ENCODE data around the gene UNC45B.

The UNC45B gene

DNA sequence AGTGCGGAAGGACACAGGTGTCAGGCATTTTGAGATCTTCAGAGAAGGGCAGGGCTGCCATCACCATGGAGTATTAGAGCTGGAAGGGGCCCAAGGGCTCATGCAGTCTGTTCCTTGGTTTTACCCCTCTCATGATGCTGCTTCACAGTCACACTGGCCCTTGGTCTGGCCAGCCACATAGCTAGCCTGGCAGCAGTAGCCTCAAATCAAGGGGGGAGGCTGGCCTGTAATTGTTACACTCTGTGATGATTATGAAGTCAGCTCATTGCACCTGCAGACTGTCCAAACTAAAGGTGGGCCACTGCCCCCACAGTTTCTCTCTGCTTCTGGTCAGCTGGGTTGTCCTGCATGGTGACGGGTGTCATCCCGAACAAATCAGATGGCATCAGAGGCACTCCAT is 26.3 kb upstream of the UNC45B start, which contains the start of gene FNDC8:
Gene FNDC8 (plus strand): TSS at position 301 of the 400 bp plus-strand sequence. CDS start 79 bp downstream, at position 380.
- Histone ChIP-seq H3K27me3 (ENCODE audit: control insufficient read depth in 1 of 2, insufficient read depth in 2 of 2, low read length in 2 of 2) (no peaks in the 10 kb centered on the region), H3K36me3 (ENCODE audit: control insufficient read depth in 1 of 2, insufficient read depth in 2 of 2, low read length in 2 of 2) (peaks cover 0 to 5% of the 10 kb centered on the region in 2 donors), H3K4me3 (ENCODE audit: low read depth in 1 of 2, low read length in 2 of 2) (no peak within 1 kb of the TSS), H3K9me3 (ENCODE audit: control insufficient read depth in 1 of 2, low read length in 2 of 2) (no peaks in the 10 kb centered on the region), H3K27ac (ENCODE audit: low read depth, low read length) (no peak within 1 kb of the TSS), H3K4me1 (ENCODE audit: control insufficient read depth in 1 of 2, insufficient read depth in 2 of 2, low read length in 2 of 2) (peaks cover 10 to 11% of the 10 kb centered on the region in 2 donors), H3K9ac (ENCODE audit: low read depth in 1 of 2, low read length in 2 of 2) (no peak within 1 kb of the TSS)

DNA sequence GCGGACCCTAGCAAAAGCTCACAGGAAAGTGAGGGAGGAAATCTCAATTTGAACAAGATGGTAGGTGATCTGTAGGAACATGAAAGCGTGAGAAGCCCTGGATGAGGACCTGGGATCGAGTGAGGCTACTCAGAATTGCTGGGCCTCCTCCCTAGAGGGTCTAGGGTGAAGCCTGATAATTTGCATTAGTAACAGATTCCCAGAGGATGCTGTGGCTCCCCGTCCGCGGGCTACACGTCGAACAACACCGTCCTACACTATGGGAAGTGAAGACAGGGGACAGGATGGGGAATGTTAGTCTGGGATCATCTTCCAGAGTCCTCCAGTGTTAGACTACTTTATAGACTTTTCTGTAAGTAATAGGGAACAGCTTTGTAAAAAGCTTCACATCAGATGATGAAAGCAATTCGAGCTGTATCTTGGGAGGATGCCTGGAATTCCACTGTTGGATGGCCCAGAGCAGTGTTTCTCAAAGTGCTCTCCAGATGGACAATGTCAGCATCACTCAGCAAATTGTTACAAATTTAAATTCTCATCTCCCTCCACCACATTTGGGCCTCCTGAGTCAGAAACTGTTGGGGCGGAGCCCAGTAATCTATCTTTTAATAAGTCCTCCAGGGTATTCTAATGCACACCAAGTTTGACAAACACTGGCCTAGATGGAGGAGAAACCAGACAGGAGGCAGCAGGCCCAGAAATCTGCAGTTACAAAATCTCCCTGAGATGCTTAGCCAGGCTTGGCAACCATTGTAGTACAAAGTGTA is 19.7 kb upstream of the UNC45B start:
- Histone ChIP-seq H3K4me3 (ENCODE audit: low read depth in 1 of 2, low read length in 2 of 2) (no peak overlapping the region), H3K9me3 (ENCODE audit: control insufficient read depth in 1 of 2, low read length in 2 of 2) (no peaks in the 10 kb centered on the region), H3K4me1 (ENCODE audit: control insufficient read depth in 1 of 2, insufficient read depth in 2 of 2, low read length in 2 of 2) (peaks cover 20 to 24% of the 10 kb centered on the region in 2 donors), H3K27ac (ENCODE audit: low read depth, low read length) (no peak overlapping the region), H3K27me3 (ENCODE audit: control insufficient read depth in 1 of 2, insufficient read depth in 2 of 2, low read length in 2 of 2) (no peaks in the 10 kb centered on the region), H3K9ac (ENCODE audit: low read depth in 1 of 2, low read length in 2 of 2) (no peak overlapping the region), H3K36me3 (ENCODE audit: control insufficient read depth in 1 of 2, insufficient read depth in 2 of 2, low read length in 2 of 2) (peaks cover 9 to 19% of the 10 kb centered on the region in 2 donors)

DNA sequence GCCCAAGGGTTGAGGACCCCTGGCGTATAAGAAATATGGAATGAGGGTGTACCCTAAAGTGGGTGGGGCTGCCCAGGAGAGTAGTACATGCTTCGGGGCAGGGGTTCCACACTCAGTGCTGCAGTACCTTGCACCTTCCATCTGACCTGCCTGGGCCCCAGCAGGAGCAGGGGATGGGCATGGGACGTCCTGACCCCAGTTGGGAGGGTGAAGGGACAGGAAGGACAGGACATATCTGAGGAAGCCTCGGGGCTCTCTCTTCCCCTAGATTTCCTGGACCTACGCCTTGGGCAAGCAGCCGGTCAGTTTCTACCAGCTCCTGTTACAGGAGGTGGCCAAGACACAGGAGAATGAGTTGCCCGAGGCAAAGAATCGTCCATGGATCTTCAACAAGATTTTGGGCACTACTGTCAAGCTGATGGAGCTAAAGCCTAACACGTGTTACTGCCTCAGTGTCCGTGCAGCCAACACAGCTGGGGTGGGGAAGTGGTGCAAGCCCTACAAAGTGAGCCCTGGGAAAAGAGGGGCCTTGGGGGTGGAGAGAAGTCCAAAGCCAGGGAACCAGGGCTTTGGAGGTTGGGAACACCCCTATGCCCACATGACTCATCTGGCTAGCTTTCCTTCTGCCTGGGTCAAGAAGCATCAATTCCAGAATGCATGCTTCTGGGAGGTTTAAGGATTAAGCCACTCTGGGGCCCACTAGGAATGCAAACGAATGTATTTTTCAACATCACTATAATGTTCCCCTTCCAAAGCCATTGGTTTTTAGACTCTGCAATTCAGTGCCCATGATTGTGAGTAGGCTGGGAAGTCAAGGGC is 18.3 kb upstream of the UNC45B start:
- Histone ChIP-seq H3K9ac (ENCODE audit: low read depth in 1 of 2, low read length in 2 of 2) (no peak overlapping the region), H3K4me3 (ENCODE audit: low read depth in 1 of 2, low read length in 2 of 2) (no peak overlapping the region), H3K36me3 (ENCODE audit: control insufficient read depth in 1 of 2, insufficient read depth in 2 of 2, low read length in 2 of 2) (peaks cover 14 to 34% of the 10 kb centered on the region in 2 donors), H3K27me3 (ENCODE audit: control insufficient read depth in 1 of 2, insufficient read depth in 2 of 2, low read length in 2 of 2) (no peaks in the 10 kb centered on the region), H3K27ac (ENCODE audit: low read depth, low read length) (no peak overlapping the region), H3K4me1 (ENCODE audit: control insufficient read depth in 1 of 2, insufficient read depth in 2 of 2, low read length in 2 of 2) (peaks cover 20 to 24% of the 10 kb centered on the region in 2 donors), H3K9me3 (ENCODE audit: control insufficient read depth in 1 of 2, low read length in 2 of 2) (no peaks in the 10 kb centered on the region)

DNA sequence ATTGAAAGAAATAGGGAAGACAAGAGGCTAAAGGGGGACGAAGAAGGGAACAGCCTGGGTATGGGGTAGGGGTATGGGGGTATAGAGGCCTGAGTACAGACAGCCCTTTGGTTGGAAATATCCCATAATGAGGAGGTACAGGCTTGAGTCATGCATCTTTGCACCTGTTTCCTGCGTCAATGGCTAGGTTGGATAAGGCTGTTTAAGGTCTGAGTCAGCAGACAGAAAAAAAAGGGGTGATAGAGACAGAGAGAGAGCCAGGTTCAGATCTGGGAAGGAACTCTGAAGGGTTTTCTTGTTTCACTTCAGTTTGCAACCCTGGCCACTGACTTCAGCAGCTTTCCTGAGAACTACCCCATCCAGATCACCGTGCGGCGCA is 17.7 kb upstream of the UNC45B start:
- Histone ChIP-seq H3K9me3 (ENCODE audit: control insufficient read depth in 1 of 2, low read length in 2 of 2) (no peaks in the 10 kb centered on the region), H3K27me3 (ENCODE audit: control insufficient read depth in 1 of 2, insufficient read depth in 2 of 2, low read length in 2 of 2) (no peaks in the 10 kb centered on the region), H3K4me3 (ENCODE audit: low read depth in 1 of 2, low read length in 2 of 2) (no peak overlapping the region), H3K9ac (ENCODE audit: low read depth in 1 of 2, low read length in 2 of 2) (no peak overlapping the region), H3K27ac (ENCODE audit: low read depth, low read length) (no peak overlapping the region), H3K4me1 (ENCODE audit: control insufficient read depth in 1 of 2, insufficient read depth in 2 of 2, low read length in 2 of 2) (peaks cover 20 to 24% of the 10 kb centered on the region in 2 donors), H3K36me3 (ENCODE audit: control insufficient read depth in 1 of 2, insufficient read depth in 2 of 2, low read length in 2 of 2) (peaks cover 16 to 39% of the 10 kb centered on the region in 2 donors)

DNA sequence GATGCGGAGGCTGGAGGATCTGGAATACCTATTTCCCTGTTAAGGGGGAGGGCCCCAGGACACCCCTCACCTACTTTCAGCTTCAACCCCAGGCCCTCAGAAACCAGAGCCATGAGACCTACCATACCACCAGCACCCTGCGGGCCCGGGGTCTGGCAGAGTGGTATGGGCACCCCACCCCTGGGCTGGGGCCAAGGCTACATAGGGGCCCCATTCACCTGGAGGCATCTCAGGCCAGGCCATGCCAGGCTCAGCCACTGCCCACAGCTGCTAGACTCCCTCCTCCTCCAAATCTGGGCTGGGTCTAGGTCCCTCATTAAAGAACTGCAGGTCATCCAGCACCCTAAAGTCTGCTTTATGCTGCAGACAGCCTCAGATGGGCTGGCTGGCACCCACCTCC is 17.2 kb upstream of the UNC45B start:
- H3K9me3 ChIP-seq (ENCODE audit: control insufficient read depth in 1 of 2, low read length in 2 of 2): no peaks in the 10 kb centered on the region
- H3K4me1 ChIP-seq (ENCODE audit: control insufficient read depth in 1 of 2, insufficient read depth in 2 of 2, low read length in 2 of 2): peaks cover 20 to 24% of the 10 kb centered on the region in 2 donors
- H3K4me3 ChIP-seq (ENCODE audit: low read depth in 1 of 2, low read length in 2 of 2): no peak overlapping the region
- peaks cover 20 to 43% of the 10 kb centered on the region in 2 donors for H3K36me3 ChIP-seq (ENCODE audit: control insufficient read depth in 1 of 2, insufficient read depth in 2 of 2, low read length in 2 of 2)
- H3K27ac ChIP-seq (ENCODE audit: low read depth, low read length): no peak overlapping the region
- no peak overlapping the region for H3K9ac ChIP-seq (ENCODE audit: low read depth in 1 of 2, low read length in 2 of 2)
- no peaks in the 10 kb centered on the region for H3K27me3 ChIP-seq (ENCODE audit: control insufficient read depth in 1 of 2, insufficient read depth in 2 of 2, low read length in 2 of 2)

DNA sequence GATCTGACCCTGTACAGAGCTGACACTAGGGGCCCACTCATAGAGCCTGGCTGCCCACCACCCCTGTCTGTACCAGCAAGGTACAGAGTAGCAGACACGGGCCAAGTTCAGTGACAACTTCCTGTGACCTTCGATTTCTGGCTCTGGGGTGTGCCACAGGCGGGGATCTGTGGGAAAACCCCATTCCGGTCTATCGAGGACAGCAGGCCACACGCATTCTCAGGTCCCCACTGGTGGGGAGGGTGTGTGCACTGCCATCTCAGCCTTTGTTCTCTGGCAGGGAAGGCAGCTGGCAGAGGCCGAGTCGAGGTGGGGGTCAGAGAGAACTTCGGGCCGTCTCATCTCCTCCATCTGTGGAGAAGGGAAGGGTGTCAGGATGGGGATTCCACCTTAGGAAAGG is 15.5 kb upstream of the UNC45B start:
- Histone ChIP-seq H3K27me3 (ENCODE audit: control insufficient read depth in 1 of 2, insufficient read depth in 2 of 2, low read length in 2 of 2) (no peaks in the 10 kb centered on the region), H3K4me1 (ENCODE audit: control insufficient read depth in 1 of 2, insufficient read depth in 2 of 2, low read length in 2 of 2) (peaks cover 20 to 24% of the 10 kb centered on the region in 2 donors), H3K36me3 (ENCODE audit: control insufficient read depth in 1 of 2, insufficient read depth in 2 of 2, low read length in 2 of 2) (peaks cover 29 to 61% of the 10 kb centered on the region in 2 donors), H3K9me3 (ENCODE audit: control insufficient read depth in 1 of 2, low read length in 2 of 2) (no peaks in the 10 kb centered on the region), H3K9ac (ENCODE audit: low read depth in 1 of 2, low read length in 2 of 2) (no peak overlapping the region), H3K4me3 (ENCODE audit: low read depth in 1 of 2, low read length in 2 of 2) (no peak overlapping the region), H3K27ac (ENCODE audit: low read depth, low read length) (no peak overlapping the region)

DNA sequence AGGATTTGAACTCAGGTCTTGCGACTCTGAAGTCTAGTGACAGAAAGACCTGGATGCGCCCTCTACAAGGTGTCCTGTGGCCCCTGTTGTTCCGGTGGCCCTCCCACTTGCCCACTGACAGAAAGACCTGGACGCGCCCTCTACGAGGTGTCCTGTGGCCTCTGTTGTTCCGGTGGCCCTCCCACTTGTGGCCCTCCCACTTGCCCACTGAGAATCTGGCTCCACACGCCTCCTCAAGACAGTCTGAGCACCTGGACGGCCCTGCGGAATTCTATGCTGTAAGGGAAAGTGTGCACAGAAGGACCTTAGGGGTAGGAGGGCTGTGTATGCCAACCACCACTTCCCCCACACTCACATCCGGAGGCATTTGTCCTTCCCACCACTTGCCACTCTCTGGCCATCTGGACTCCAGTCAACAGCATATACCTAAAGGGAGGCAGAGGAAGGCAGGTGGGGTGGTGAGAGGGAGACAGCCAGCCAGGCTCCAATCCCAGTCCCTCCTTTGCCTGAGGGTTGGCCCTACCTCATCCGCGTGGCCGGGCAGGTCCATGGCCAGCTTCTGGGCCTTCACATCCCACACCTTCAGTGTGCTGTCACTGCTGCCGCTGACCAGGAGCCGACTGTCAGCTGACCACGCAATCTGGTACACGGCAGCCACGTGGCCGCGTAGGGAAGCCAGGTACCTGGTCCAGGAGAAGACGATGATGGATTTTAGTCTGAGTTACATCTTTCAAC is 14.6 kb upstream of the UNC45B start:
- no peak overlapping the region for H3K27ac ChIP-seq (ENCODE audit: low read depth, low read length)
- no peaks in the 10 kb centered on the region for H3K27me3 ChIP-seq (ENCODE audit: control insufficient read depth in 1 of 2, insufficient read depth in 2 of 2, low read length in 2 of 2)
- peaks cover 33 to 69% of the 10 kb centered on the region in 2 donors for H3K36me3 ChIP-seq (ENCODE audit: control insufficient read depth in 1 of 2, insufficient read depth in 2 of 2, low read length in 2 of 2)
- peaks cover 20 to 24% of the 10 kb centered on the region in 2 donors for H3K4me1 ChIP-seq (ENCODE audit: control insufficient read depth in 1 of 2, insufficient read depth in 2 of 2, low read length in 2 of 2)
- H3K9me3 ChIP-seq (ENCODE audit: control insufficient read depth in 1 of 2, low read length in 2 of 2): no peaks in the 10 kb centered on the region
- no peak overlapping the region for H3K9ac ChIP-seq (ENCODE audit: low read depth in 1 of 2, low read length in 2 of 2)
- no peak overlapping the region for H3K4me3 ChIP-seq (ENCODE audit: low read depth in 1 of 2, low read length in 2 of 2)

DNA sequence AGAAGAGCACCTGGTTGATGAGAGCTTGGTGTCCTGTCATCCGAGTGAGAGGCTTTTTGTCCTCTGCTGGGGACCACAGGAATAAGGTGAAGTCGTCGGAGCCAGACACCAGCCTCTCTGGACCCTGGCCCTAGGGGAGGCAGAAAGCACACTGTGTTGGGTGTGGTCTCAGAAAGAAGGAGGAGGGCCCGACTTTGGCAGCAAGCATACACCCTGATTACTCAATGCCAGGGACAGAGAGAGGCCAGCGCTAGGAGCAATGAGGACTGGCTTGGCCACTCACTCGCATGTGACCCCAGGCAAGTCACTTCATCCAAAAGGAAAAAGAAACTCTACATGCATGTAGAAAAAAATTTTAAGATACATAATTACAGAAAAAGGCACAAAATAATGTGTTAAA is 12.3 kb upstream of the UNC45B start:
- Histone ChIP-seq H3K9me3 (ENCODE audit: control insufficient read depth in 1 of 2, low read length in 2 of 2) (no peaks in the 10 kb centered on the region), H3K4me3 (ENCODE audit: low read depth in 1 of 2, low read length in 2 of 2) (no peak overlapping the region), H3K27ac (ENCODE audit: low read depth, low read length) (no peak overlapping the region), H3K36me3 (ENCODE audit: control insufficient read depth in 1 of 2, insufficient read depth in 2 of 2, low read length in 2 of 2) (peaks cover 36 to 83% of the 10 kb centered on the region in 2 donors), H3K4me1 (ENCODE audit: control insufficient read depth in 1 of 2, insufficient read depth in 2 of 2, low read length in 2 of 2) (peaks cover 20 to 24% of the 10 kb centered on the region in 2 donors), H3K27me3 (ENCODE audit: control insufficient read depth in 1 of 2, insufficient read depth in 2 of 2, low read length in 2 of 2) (no peaks in the 10 kb centered on the region), H3K9ac (ENCODE audit: low read depth in 1 of 2, low read length in 2 of 2) (no peak overlapping the region)

DNA sequence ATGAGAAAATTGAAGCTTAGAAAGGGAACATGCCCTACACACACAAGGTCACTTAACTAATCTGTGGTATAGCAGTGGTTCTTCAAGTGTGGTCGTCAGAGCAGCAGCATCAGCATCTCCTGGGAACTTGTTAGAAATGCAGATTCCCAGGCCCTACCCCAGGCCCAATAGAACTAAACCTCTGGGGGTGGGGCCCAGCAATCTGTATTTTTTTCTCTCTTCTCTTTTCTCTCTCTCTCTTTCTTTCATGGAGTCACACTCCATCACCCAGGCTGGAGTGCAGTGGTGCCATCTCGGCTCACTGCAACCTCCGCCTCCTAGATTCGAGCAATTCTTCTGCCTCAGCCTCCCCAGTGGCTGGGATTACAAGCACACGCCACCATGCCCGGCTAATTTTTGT is 9.4 kb upstream of the UNC45B start:
- Histone ChIP-seq H3K36me3 (ENCODE audit: control insufficient read depth in 1 of 2, insufficient read depth in 2 of 2, low read length in 2 of 2) (peaks cover 27 to 60% of the 10 kb centered on the region in 2 donors), H3K9me3 (ENCODE audit: control insufficient read depth in 1 of 2, low read length in 2 of 2) (no peaks in the 10 kb centered on the region), H3K4me1 (ENCODE audit: control insufficient read depth in 1 of 2, insufficient read depth in 2 of 2, low read length in 2 of 2) (peaks cover 0 to 11% of the 10 kb centered on the region in 2 donors), H3K27ac (ENCODE audit: low read depth, low read length) (no peak overlapping the region), H3K4me3 (ENCODE audit: low read depth in 1 of 2, low read length in 2 of 2) (no peak overlapping the region), H3K9ac (ENCODE audit: low read depth in 1 of 2, low read length in 2 of 2) (no peak overlapping the region), H3K27me3 (ENCODE audit: control insufficient read depth in 1 of 2, insufficient read depth in 2 of 2, low read length in 2 of 2) (no peaks in the 10 kb centered on the region)
